Measurements from ENCODE around the gene ABCA13. TPM values are rescaled to one million over a fixed set of nuclear protein-coding genes. Genes with fewer than 3 reads are reported as not detected.
"Not testable (repeated sequence)": the region's sequence is repeated elsewhere in the genome, so short reads cannot be mapped to it uniquely, and the experiment has no call there.

Gene ABCA13, protein sequence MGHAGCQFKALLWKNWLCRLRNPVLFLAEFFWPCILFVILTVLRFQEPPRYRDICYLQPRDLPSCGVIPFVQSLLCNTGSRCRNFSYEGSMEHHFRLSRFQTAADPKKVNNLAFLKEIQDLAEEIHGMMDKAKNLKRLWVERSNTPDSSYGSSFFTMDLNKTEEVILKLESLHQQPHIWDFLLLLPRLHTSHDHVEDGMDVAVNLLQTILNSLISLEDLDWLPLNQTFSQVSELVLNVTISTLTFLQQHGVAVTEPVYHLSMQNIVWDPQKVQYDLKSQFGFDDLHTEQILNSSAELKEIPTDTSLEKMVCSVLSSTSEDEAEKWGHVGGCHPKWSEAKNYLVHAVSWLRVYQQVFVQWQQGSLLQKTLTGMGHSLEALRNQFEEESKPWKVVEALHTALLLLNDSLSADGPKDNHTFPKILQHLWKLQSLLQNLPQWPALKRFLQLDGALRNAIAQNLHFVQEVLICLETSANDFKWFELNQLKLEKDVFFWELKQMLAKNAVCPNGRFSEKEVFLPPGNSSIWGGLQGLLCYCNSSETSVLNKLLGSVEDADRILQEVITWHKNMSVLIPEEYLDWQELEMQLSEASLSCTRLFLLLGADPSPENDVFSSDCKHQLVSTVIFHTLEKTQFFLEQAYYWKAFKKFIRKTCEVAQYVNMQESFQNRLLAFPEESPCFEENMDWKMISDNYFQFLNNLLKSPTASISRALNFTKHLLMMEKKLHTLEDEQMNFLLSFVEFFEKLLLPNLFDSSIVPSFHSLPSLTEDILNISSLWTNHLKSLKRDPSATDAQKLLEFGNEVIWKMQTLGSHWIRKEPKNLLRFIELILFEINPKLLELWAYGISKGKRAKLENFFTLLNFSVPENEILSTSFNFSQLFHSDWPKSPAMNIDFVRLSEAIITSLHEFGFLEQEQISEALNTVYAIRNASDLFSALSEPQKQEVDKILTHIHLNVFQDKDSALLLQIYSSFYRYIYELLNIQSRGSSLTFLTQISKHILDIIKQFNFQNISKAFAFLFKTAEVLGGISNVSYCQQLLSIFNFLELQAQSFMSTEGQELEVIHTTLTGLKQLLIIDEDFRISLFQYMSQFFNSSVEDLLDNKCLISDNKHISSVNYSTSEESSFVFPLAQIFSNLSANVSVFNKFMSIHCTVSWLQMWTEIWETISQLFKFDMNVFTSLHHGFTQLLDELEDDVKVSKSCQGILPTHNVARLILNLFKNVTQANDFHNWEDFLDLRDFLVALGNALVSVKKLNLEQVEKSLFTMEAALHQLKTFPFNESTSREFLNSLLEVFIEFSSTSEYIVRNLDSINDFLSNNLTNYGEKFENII (N-terminal part only)
- 0.03 TPM in 1 of 2 replicates, not detected in the other for total RNA-seq (2014; rRNA removed; shearing (Covaris generic))
- 0.01 TPM in 1 of 2 replicates, not detected in the other for polyA plus RNA-seq (2014; cell fraction: nucleus; rRNA removed)

DNA sequence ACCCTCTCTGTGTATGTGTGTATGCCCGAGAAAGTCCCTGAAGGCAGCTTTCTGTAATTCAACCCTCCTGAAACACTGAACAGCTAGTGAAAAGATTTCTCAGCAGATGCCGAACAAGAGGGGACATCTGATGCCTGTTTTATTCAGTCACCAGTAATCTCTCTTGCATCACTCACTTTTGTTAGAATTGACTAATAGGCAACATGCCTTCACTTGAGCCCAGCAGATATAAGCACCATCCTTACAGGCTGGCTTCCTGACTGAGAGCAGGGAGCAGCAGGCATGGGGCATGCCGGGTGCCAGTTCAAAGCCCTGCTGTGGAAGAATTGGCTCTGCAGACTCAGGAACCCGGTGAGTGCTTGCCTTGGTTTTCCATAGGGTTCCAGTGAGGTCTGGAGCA, at the start of gene ABCA13:
ABCA13 (plus strand) TSS at position 257 of the 400 bp plus-strand sequence; CDS start at position 283, 26 bp downstream.
- no peak for DNase-seq (ENCODE audit: extremely low read depth, low read depth)

DNA sequence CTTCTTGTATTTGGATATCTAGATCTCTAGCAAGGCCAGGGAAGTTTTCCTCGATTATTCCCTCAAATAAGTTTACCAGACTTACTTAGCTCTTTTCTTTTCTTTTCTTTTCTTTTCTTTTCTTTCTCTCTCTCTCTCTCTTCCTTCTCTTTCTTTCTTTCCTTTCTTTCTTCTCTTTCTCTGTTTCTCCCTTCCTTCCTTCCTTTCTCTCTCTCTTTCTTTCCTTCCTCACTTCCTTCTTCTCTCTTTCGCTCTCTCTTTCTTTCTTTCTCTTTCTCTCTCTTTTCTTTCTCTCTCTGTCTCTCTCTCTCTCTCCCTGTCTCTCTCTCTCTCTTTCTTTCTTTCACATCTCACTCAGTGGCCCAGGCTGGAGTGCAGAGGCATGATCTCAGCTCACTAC, 45.2 kb upstream of the ABCA13 start:
- DNase-seq (ENCODE audit: extremely low read depth, low read depth), result no peak

DNA sequence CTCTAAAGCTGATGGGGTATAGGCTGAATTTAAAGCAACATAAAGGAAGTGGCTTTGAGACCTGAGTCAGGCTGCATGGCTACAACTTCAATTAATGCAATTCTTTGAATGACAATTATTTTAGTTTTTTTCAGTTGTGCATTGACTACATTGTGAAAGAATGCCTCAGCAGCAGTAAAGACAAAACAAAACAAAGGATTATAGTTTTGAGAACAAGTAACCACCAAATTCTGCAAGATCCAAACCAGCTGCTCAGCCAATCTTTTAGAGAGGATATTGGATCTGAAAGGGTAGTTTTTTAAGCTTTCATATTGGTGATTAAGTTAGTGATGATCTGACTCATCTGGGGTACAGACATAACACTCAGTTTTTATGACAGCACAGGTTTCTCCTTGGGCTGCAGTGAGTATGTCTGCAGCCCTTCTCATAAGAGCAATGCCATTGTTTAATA, 40.6 kb upstream of the ABCA13 start:
- no peak for DNase-seq (ENCODE audit: extremely low read depth, low read depth)

DNA sequence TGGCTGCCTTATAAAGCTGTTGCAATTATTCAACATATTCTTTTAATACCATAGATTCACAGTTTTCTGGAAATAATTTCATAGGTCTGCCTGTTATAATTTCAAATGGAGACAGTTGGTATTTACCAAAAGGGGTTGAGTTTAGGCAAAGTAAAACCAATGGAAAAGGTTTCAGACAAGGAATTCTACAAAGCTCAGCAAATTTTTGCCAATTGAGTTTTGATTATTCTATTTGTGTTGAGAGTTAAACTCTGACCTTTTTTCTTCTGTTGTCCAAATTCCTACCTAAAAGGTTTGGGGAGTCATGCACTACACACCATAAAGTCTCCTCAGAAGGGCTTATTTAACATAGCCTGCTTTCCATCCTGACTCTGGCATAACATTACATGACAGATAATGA, 38.5 kb upstream of the ABCA13 start:
- no peak for DNase-seq (ENCODE audit: extremely low read depth, low read depth)

DNA sequence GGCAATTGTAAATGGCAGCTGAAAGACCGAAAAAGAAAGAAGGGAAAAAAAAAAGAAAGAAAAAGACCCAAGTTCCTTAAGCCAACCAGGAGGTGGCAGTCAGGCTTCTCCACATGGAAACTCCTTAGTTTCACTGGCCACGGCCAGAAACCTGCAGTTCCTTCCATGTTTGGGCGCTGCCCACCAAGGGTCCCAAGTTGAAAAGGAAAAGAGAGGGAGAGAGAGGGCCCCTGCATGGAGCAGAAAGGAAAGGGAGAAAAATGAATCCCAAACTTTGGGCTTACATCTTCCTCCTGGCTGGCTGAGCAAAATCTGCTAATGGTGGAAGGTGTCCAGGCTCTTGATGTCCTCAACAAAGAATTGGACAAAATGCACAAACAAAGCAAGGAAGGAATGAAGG, 31.8 kb upstream of the ABCA13 start:
- DNase-seq (ENCODE audit: extremely low read depth, low read depth), result peak; percentile 17

DNA sequence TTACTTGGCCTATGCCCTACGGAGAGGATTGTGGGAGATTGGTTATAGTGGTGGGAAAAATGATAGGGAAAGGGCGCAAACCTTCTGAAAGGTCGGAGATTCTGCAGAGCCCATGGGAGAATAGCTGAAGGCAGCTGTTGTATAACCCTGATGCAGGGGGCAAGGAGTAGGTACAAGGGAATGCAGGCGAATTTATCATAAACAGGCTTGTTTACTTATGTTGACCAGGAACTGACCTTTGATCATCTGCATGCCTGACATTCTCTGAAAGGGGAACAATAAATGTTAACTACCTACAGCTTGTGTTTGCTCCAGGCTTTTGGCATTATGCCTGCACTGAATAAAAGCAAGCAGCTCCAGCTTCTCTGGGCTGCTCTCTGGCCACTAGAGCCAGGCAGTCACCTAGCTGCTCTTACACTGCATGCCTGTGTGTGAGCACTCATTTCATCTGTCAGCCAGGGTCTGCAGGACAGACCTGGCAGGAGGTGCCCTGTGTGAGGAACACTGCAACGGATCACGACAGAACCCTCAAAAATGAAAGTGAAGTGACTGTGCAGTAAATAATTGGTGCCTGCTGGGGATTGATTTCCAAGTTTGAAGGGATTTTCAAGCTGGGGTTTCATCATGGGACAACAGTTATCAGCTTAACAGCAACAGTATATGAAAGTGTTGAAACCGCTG, 31.1 kb upstream of the ABCA13 start:
- DNase-seq (ENCODE audit: extremely low read depth, low read depth), result no peak

DNA sequence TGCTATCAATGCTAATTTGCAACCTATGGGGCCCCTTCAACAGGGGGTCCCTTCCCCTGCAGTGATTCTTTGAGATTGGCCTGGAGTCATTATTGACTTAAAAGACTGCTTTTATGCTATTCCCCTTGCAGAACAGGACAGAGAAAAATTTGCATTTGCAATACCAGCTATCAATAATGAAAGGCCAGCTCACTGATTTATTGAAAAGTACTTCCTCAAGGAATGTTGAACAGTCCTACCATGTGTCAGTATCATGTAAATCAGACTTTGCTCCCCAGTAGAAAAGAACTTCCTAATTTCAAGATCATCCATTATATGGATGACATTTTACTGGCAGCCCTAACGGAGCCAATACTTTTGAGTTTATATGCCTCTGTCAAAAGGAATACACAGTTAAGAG, 29.7 kb upstream of the ABCA13 start:
- DNase-seq (ENCODE audit: extremely low read depth, low read depth), result no peak

DNA sequence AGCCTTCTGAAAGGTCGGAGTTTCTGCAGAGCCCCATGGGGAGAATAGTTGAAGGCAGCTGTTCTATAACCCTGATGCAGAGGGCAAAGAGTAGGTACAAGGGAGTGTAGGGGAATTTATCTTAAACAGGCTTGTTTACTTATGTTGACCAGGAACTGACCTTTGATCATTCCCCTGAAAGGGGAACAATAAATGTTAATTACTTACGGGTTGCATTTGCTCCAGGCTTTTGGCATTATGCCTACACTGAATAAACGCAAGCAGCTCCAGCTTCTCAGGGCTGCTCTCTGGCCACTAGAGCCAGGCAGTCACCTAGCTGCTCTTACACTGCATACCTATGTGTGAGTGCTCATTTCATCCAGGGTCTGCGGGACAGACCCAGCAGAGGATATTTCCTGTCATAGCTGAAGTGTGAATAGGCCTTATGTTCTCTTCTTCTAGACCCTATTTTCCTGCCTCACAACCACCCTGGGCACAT, 26.9 kb upstream of the ABCA13 start:
- DNase-seq (ENCODE audit: extremely low read depth, low read depth), result no peak

DNA sequence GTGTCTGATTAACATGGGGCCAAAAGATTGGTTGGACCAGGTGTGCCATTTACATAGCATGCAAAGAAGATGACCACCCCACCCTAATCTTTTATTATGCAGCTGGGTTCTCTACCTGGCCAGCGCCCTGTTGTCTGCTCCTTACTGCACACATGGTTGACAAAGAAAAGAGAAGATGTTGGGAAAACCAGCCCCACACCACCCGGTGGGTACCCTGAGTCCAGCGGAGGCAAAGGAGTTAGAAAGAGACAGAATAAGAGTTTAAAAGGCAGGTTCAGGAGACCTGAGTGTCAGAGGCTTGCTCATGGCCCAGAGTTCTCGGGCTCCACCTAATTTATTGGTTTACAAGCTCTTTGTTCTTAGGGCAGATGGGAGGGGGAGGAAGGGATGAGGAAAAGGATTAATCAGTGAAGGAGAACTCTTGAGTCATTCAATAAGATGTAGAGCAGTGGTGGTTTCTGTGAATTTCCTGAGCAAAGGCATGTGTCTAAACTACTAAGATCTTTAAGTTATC, 24.1 kb upstream of the ABCA13 start:
- no peak for DNase-seq (ENCODE audit: extremely low read depth, low read depth)

DNA sequence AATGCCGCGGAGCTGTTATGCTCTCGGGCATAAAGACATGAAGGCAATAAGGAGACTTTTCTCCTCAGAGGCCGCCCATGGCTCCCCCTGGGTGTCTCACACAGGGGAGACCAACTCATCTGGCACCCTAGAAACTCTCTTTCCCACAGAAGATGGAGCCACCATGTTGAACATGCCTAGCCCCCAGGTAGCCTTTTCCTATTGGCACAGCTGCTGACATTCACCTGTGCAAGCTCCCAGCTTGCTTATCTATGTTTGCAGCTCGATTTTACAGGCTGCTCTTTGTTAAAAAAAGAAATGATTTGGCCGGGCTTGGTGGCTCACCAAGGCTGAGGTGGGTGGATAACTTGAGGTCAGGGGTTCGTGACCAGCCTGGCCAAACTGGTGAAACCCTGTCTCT, 23.6 kb upstream of the ABCA13 start:
- DNase-seq (ENCODE audit: extremely low read depth, low read depth), result not testable (repeated sequence)

DNA sequence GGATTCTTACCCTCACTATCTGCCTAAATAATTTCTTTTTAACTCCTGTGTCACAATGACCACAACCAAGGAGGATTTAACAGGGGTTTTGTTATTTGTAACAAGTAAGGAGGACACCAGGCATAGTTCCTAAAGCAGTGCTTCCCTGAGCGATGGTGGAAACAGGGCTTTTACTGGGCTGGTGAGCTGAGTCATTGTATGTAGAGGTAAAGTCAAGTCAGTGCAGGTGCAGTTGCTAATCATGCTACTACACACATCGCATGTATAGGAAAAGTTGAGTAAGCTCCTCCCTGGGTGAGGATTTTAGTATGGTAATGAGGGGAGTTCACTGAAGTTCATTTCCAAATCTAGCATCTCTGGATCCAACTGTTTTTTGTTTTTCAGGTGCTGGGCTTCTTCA, 22.9 kb upstream of the ABCA13 start:
- no peak for DNase-seq (ENCODE audit: extremely low read depth, low read depth)

DNA sequence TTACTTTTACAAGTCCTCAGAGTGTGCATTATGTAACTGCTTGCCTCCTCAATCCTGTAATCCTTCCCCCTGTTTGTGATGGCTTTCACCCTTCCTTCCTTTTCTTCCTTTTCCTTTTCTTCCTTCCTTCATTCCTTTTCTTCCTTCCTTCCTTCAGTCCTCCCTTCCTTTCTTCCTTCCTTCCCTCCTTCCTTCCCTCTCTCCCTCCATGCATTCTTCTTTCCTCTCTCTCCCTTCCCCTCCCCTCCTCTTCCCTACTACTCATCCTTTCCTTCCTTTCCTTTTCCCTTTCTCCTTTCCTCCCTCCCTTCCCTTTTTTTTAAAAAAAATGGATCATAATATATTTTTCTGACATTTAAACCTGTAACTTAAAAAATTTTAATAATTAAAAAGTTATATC, 22.2 kb upstream of the ABCA13 start:
- DNase-seq (ENCODE audit: extremely low read depth, low read depth), result no peak

DNA sequence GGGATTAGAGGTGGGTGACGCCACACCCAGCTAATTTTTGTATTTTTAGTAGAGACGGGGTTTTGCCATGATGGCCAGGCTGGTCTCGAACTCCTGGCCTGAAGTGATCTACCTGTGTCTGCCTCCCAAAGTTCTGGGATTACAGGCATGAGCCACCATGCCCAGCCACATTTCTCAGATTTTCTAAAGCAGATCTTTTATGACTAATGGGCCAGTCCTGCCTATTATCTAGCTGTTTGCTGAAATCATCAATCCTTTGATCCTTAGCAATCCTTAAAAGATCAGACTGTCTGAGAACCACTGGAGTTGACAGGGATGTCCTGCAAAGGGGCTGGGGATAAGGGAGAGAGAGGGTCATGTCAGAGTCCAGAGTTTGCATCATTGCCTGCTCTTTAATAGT, 21.2 kb upstream of the ABCA13 start:
- no peak for DNase-seq (ENCODE audit: extremely low read depth, low read depth)

DNA sequence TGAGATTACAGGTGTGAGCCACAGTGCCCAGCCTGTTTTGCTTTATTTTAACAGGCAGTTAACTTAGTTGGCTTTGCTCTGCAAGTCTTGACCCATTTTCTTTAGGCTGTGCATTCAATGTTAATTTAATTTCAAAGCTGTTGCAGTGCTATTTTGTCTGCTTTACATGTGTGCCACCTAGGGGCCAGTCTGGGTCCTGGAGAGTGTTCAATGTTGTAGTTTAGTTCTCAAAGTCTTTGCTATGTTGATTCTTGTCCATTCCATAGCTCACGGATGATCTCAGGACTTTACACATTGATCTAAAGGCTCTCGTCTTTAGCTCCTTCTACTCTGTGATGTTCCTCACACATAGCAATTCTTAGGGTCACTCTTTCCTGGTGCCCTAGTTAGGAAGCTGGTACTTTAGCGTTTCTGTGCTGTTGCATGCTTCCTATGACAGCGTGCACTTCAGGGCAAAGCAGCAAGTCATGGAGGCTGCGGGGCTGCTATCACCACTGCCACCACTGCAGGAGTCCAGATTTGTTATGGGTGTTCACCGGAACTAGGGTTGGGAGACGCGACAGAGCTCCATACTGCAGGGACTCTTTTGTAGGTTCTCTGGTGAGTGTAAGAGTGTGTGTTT, 16.4 kb upstream of the ABCA13 start:
- peak; percentile 44 for DNase-seq (ENCODE audit: extremely low read depth, low read depth)

DNA sequence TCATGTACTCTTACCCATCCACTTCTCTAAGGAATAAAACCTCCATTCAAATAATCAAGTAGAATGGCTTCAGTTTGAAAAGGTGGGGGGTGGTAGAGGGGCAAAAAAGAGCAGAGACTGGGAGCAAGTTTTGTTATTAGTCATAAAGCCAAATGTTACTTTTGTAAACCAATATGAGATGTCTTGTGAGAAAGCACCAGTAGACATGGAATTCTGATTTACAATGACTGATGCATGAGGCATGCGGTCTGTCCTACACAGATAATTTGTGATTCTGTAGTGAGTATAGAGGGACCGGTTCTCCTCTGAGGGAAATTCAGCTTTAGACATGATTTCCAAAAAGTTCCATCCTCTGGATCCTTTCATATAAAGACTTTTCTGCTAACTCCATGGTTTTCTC, 12.9 kb upstream of the ABCA13 start:
- no peak for DNase-seq (ENCODE audit: extremely low read depth, low read depth)

DNA sequence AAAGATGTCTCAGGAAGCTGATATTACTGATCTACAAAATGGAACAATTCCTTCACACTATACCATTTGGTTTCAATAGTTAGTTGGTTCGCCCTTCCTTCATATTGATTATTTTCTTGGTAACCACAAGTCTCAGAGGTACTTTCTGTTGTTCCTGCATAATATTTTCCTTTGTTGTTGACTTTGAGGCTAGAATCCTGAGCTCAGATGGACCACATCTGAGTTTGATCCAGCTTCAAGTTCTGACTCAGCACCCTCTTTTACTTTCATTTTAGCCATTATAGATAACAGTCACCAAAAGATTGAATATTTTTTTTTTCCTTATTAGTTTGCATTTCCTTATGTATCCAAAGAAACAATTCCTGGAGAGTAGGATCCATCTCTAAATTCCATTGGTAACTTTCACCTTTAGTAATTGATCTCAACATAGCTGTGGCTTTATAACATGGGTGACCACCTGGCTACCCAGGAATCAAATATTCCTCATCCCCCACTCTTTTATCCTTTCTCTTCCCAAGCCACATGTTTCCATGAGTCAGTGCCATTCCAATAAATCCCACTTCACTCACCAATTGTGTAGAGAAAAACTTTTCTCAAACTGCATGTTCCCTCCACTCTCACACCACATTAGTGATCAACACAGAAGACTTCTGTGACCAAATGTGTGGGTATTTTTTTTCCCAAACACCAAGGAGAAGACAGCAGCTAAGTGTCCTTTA, 9.7 kb upstream of the ABCA13 start:
- no peak for DNase-seq (ENCODE audit: extremely low read depth, low read depth)

DNA sequence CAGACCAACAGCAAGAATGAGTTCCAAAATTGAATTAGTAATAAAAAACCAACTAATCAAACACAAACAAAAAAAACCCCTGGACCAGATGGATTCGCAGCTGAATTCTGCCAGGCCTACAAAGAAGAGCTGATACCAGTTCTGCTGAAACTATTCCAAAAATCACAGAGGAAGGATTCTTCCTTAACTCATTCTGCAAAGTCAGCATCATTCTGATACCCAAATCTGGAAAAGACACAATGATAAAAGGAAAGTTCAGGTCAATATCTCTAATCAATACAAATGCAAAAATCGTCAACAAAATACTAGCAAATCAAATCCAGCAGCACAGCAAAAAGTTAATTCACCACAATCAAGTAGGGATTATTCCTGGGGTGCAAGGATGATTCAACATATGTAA, 6.1 kb upstream of the ABCA13 start:
- DNase-seq (ENCODE audit: extremely low read depth, low read depth), result no peak

DNA sequence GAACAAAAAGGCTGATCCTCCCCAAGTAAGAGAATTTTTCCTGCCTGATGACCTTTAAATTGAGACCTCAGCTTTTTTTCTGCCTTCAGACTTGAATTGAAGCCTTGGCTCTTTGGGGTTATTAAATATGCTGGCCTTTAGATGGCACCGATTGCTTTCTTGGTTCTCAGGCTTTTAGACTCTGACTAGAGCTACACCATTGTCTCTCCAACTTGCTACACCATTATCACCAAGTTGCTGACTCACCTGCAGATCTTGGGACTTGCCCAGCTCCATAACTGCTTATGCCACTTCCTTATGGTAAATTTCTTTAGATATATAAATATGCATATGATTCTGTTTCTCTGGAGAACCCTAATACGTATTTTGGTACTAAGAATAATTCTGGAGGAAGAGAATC, 3.1 kb upstream of the ABCA13 start:
- no peak for DNase-seq (ENCODE audit: extremely low read depth, low read depth)

DNA sequence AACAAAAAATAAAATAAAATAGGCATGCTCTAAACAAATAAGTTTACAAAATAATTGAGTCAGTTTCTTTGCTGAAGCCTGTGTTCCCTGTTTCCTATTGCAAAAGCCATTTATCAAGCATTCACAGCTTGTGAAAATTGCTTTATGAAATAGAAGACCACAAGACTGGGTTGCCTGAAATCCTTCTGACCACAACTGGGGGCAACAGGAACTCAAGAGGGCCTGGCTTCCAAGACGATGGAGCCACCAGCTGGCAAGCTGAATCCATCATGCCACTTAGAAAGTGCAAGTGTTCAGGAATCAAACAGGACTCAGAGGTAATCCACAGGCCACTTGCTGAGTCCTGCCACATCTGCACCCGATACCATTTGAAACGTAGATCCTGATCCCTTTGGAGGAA, 752 bp upstream of the ABCA13 start:
- DNase-seq (ENCODE audit: extremely low read depth, low read depth), result no peak
